Caco-2 (cell line): Measurements from ENCODE around the gene LEMD1. TPM values are rescaled to one million over a fixed set of nuclear protein-coding genes. Genes with fewer than 3 reads are reported as not detected.

Experiments
- BruUV-seq: library from RNA; stranded (reverse); fragments of 400-500 nt; replicated peaks from 2 replicates; lab custom pipeline; 2021; lab: Mats Ljungman, UMichigan
- CTCF ChIA-PET: fragments of 300-600 bp; sonication (Branson Sonifier 250); formaldehyde crosslinking; loops from one replicate; lab custom pipeline; 2022; ENCODE audit warnings: antibody characterized with exemption; lab: Charles Lee
- POLR2A ChIA-PET: fragments of 300-600 bp; sonication (Branson Sonifier 250); formaldehyde crosslinking; loops from one replicate; lab custom pipeline; 2022; ENCODE audit warnings: antibody characterized with exemption; lab: Charles Lee
- DNase-seq, 2 experiments: peaks; one replicate each; pipeline versions ENCODE4 v3.0.0 to v3.0.0-alpha.2; 2020 to 2022
- H3K27me3 ChIP-seq: replicated peaks from 2 replicates; pipeline ENCODE4 v1.6.0; 2011; ENCODE audit warnings: low read length; ENCODE audit not compliant: control insufficient read depth, insufficient read depth
- H3K36me3 ChIP-seq: 2 replicates; pipeline ENCODE4 v1.5.1; 2011; ENCODE audit warnings: low read length; ENCODE audit not compliant: control insufficient read depth, insufficient read depth
- H3K4me1 ChIP-seq: fragments of 250-450 bp; sonication (Bioruptor Pico); 2 replicates; pipeline ENCODE4 v1.5.1; 2020; ENCODE audit warnings: mild to moderate bottlenecking
- H3K4me3 ChIP-seq: 2 replicates; pipeline ENCODE4 v1.5.1; 2011; ENCODE audit warnings: low read depth, mild to moderate bottlenecking, control low read depth, low read length
- H3K9me3 ChIP-seq: fragments of 250-450 bp; sonication (Bioruptor Pico); 2 replicates; pipeline ENCODE4 v1.5.1; 2020; ENCODE audit warnings: mild to moderate bottlenecking, moderate library complexity
- H3K27ac Mint-ChIP-seq: one replicate; pipeline ENCODE4 v1.8.0; 2022; ENCODE audit warnings: mixed read lengths; ENCODE audit not compliant: unreplicated experiment
- H3K27me3 Mint-ChIP-seq: one replicate; pipeline ENCODE4 v1.8.0; 2022; ENCODE audit warnings: mixed read lengths; ENCODE audit not compliant: insufficient read depth, unreplicated experiment
- H3K36me3 Mint-ChIP-seq: one replicate; pipeline ENCODE4 v1.8.0; 2022; ENCODE audit warnings: mild to moderate bottlenecking, mixed read lengths; ENCODE audit not compliant: insufficient read depth, unreplicated experiment
- H3K4me1 Mint-ChIP-seq: one replicate; pipeline ENCODE4 v1.8.0; 2022; ENCODE audit warnings: low read depth, mixed read lengths; ENCODE audit not compliant: unreplicated experiment
- H3K4me3 Mint-ChIP-seq: one replicate; pipeline ENCODE4 v1.8.0; 2022; ENCODE audit warnings: mild to moderate bottlenecking, moderate library complexity, mixed read lengths; ENCODE audit not compliant: unreplicated experiment
- H3K9me3 Mint-ChIP-seq: one replicate; pipeline ENCODE4 v1.8.0; 2022; ENCODE audit warnings: mixed read lengths; ENCODE audit not compliant: unreplicated experiment
- intact Hi-C: fragments of 100-400 bp; cut with micrococcal nuclease; formaldehyde crosslinking; loops from one replicate; pipeline ENCODE4 v1.10.0; 2022; ENCODE audit not compliant: unreplicated experiment
- total RNA-seq: library from RNA; stranded (reverse); gene quantifications from 2 replicates; pipeline ENCODE4 v1.2.3, GENCODE V29; 2022
- TF ChIP-seq, protein P1 (sequence below), 2 experiments: fragments of 200-600 bp in 1 of 2; IDR thresholded peaks; 1 replicate in 1 of 2; 2 replicates in 1 of 2; pipeline versions ENCODE4 v1.5.1 to v1.8.0; 2011 to 2022; ENCODE audit warnings: antibody characterized with exemption in 1 of 2, control low read depth in 1 of 2, inconsistent platforms in 1 of 2, low read depth in 1 of 2, low read length in 1 of 2, mild to moderate bottlenecking in 1 of 2, moderate library complexity in 1 of 2; ENCODE audit not compliant: insufficient read depth in 1 of 2, severe bottlenecking in 1 of 2, unreplicated experiment in 1 of 2

Gene LEMD1
- total RNA-seq, 1 experiment from 2014 or later, result not detected

DNA sequence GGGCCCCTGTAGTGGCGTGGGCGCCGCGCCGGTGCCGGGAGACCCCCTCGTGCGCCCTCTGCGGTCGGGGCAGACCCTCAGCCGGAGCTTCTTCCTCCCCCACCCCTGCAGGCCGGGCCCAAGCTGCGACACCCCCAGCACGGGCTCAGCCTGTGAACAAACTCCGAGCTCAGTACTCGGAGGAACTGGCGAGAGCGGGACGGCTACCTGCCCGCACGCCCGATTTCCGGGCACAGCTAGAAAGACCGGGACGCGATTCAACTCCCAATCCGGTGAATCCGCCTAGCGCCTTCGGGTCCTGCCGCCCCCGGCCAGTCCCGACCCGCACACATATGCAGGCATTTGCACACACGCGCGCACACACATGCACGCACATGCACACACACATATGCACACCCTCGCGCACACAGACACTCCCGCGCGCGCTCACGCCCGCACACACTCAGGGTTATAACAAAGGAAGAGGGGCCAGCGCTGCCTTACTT lies 34.6 kb upstream of the LEMD1 start:
- no peak for DNase-seq
- H3K4me3 ChIP-seq, result peak overlapping the region; percentile 41
- ChIA-PET POLR2A (no interaction called here), CTCF (interaction anchor here (0.6 to 2.8 kb wide), 8 partner anchors 29 to 460 kb away, joined by 3 to 15 read pairs (median 3); no protein-coding TSS in a partner anchor)
- Mint-ChIP-seq H3K4me3 (peak overlapping the region; percentile 65), H3K36me3 (no peaks in the 10 kb centered on the region), H3K9me3 (no peaks in the 10 kb centered on the region), H3K27ac (no peak overlapping the region), H3K27me3 (peaks cover 23% of the 10 kb centered on the region), H3K4me1 (peaks cover 2% of the 10 kb centered on the region)
- TF ChIP-seq, protein P1, sequence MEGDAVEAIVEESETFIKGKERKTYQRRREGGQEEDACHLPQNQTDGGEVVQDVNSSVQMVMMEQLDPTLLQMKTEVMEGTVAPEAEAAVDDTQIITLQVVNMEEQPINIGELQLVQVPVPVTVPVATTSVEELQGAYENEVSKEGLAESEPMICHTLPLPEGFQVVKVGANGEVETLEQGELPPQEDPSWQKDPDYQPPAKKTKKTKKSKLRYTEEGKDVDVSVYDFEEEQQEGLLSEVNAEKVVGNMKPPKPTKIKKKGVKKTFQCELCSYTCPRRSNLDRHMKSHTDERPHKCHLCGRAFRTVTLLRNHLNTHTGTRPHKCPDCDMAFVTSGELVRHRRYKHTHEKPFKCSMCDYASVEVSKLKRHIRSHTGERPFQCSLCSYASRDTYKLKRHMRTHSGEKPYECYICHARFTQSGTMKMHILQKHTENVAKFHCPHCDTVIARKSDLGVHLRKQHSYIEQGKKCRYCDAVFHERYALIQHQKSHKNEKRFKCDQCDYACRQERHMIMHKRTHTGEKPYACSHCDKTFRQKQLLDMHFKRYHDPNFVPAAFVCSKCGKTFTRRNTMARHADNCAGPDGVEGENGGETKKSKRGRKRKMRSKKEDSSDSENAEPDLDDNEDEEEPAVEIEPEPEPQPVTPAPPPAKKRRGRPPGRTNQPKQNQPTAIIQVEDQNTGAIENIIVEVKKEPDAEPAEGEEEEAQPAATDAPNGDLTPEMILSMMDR (IDR thresholded peaks at IDR 0.05; ENCODE audit: insufficient read depth in 1 of 2, low read depth in 1 of 2, low read length in 1 of 2, severe bottlenecking in 1 of 2, unreplicated experiment in 1 of 2), result no peak
- intact Hi-C loops, result no loop called here
- H3K9me3 ChIP-seq, result no peaks in the 10 kb centered on the region
- H3K36me3 ChIP-seq, result no peaks in the 10 kb centered on the region
- peaks cover 1% of the 10 kb centered on the region for H3K27me3 ChIP-seq
- BruUV-seq, result no TSS peak
- peaks cover under 1% of the 10 kb centered on the region; the same call in 1 of the 2 replicates for H3K4me1 ChIP-seq

DNA sequence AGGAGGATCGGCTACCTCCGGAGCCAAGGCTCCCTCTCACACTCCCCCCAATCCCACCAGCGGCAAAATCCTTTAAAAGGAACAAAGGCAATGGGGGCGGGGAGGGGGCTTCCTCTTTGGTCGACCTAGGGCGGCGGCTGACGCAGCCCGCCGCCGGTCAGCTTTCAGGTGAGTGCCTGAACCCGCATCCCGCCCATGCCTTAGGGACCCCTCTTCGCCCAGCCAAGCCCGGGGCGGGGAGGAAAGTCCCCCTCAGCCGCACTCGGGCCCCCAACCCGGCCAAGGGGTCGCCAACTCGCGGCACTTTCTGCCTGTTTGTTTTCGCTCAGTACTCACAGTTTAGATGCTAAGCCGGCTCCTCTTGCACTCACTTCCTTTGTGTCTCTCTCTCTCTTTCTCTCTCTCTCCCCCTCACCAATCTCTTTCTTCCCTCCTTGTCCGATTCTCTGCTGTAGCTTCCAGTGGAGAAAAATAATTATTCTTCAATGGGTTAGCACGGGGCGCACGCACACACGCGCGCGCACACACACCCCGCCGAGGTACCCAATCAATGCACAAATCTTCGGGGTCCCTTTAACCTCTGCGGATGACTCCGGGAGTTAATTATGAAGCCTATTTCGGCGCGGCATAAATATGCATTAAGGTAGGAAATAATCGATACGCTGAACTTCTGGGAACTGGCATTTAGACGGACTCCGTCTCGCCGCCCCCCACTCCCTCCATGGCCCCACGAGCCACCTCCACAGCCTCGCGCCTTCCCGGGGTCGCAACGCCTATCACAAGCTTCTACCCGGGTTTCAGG lies 33.9 kb upstream of the LEMD1 start, which contains the start of gene BLACAT1:
BLACAT1 (minus strand) TSS at position 465 of the 802 bp plus-strand sequence.
- ChIA-PET POLR2A (no interaction called here), CTCF (interaction anchor here (0.7 kb wide), 1 partner anchor 29 kb away, joined by 3 read pairs; no protein-coding TSS in a partner anchor)
- Mint-ChIP-seq H3K4me3 (peak within 1 kb of the TSS; percentile 65), H3K9me3 (no peaks in the 10 kb centered on the region), H3K27ac (no peak within 1 kb of the TSS), H3K4me1 (peaks cover 8% of the 10 kb centered on the region), H3K36me3 (no peaks in the 10 kb centered on the region), H3K27me3 (peaks cover 23% of the 10 kb centered on the region)
- TF ChIP-seq, protein P1 (IDR thresholded peaks at IDR 0.05; ENCODE audit: insufficient read depth in 1 of 2, low read depth in 1 of 2, low read length in 1 of 2, severe bottlenecking in 1 of 2, unreplicated experiment in 1 of 2), result no peak
- Histone ChIP-seq H3K4me3 (peak within 1 kb of the TSS; percentile 41), H3K9me3 (no peaks in the 10 kb centered on the region), H3K27me3 (peaks cover 1% of the 10 kb centered on the region), H3K4me1 (peaks cover 7% of the 10 kb centered on the region; the same call in 1 of the 2 replicates), H3K36me3 (no peaks in the 10 kb centered on the region)
- BruUV-seq, result no TSS peak
- intact Hi-C loops, result no loop called here
- no peak for DNase-seq

DNA sequence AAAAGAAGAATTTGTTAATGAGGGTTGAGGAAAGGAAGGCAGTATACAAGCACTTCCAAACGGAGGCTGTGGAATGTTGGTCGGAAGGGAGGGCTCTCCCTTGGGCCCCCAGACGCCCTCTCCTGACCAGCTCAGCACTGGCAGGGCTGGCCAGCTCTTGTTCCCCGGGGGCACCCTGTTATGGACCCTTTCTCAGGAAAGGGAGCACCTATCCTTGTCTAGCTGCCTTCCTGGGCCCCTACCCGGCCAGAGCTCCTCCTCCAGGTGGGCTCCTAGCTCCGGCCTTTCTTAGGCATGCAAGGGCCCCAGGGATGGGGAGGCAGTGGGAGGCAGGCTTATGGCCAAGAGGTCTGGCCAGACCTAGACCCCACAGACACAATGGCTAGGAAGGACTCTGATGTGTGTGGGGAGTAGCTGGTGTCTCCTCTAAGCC lies 33.1 kb upstream of the LEMD1 start:
- no TSS peak for BruUV-seq
- Mint-ChIP-seq H3K27me3 (peaks cover 19% of the 10 kb centered on the region), H3K9me3 (no peaks in the 10 kb centered on the region), H3K4me3 (no peak overlapping the region), H3K27ac (no peak overlapping the region), H3K4me1 (peaks cover 8% of the 10 kb centered on the region), H3K36me3 (no peaks in the 10 kb centered on the region)
- intact Hi-C loops, result no loop called here
- H3K4me1 ChIP-seq, result peaks cover 13% of the 10 kb centered on the region
- no peaks in the 10 kb centered on the region for H3K36me3 ChIP-seq
- no peak for DNase-seq
- TF ChIP-seq, protein P1 (IDR thresholded peaks at IDR 0.05; ENCODE audit: insufficient read depth in 1 of 2, low read depth in 1 of 2, low read length in 1 of 2, severe bottlenecking in 1 of 2, unreplicated experiment in 1 of 2), result peak in 1 of 2 experiments; percentile 31
- peaks cover 1% of the 10 kb centered on the region for H3K27me3 ChIP-seq
- POLR2A ChIA-PET, result no interaction called here
- H3K9me3 ChIP-seq, result no peaks in the 10 kb centered on the region
- H3K4me3 ChIP-seq, result no peak overlapping the region
- CTCF ChIA-PET, result interaction anchor here (0.6 to 1.0 kb wide), 4 partner anchors 30 to 101 kb away, joined by 4 to 5 read pairs (median 4); no protein-coding TSS in a partner anchor
